CD4-positive, CD25-positive, alpha-beta regulatory T cell (primary cell): ENCODE data around the gene GNPTAB. TPM values are rescaled to one million over a fixed set of nuclear protein-coding genes. Genes with fewer than 3 reads are reported as not detected.
A peak's percentile ranks its signal among the peaks of the same experiment; 100 is the strongest.
"Not testable (repeated sequence)": the region's sequence is repeated elsewhere in the genome, so short reads cannot be mapped to it uniquely, and the experiment has no call there.

Experiments used
- ATAC-seq, 2 donors: fragments of 150-1000 bp; cut with Tn5 transposase; one replicate each; pipeline ENCODE4 v1.10.0; 2021; ENCODE audit warnings: low read depth in 2 of 2, moderate number of reproducible peaks in 2 of 2, moderate library complexity in 1 of 2
- DNase-seq, 3 donors: peaks; one replicate each; pipeline versions ENCODE4 v3.0.0 to v3.0.0-alpha.2; 2012 to 2022; ENCODE audit warnings: mixed read lengths in 1 of 3
- H3K27ac ChIP-seq: one replicate; pipeline ENCODE4 v1.7.0; 2013; ENCODE audit warnings: mild to moderate bottlenecking, low read length; ENCODE audit not compliant: insufficient read depth, poor library complexity, severe bottlenecking
- H3K27me3 ChIP-seq: one replicate; pipeline ENCODE4 v1.7.0; 2013; ENCODE audit warnings: low read length; ENCODE audit not compliant: control insufficient read depth, insufficient read depth
- H3K36me3 ChIP-seq: one replicate; pipeline ENCODE4 v1.7.0; 2013; ENCODE audit warnings: mild to moderate bottlenecking, low read length, moderate library complexity; ENCODE audit not compliant: control insufficient read depth, insufficient read depth
- H3K4me1 ChIP-seq: 2 replicates; pipeline ENCODE4 v1.7.0; 2013; ENCODE audit warnings: mild to moderate bottlenecking, low read length; ENCODE audit not compliant: insufficient read depth, control insufficient read depth, poor library complexity, severe bottlenecking
- H3K4me3 ChIP-seq: one replicate; pipeline ENCODE4 v1.7.0; 2013; ENCODE audit warnings: low read depth, mild to moderate bottlenecking, low read length, moderate library complexity
- H3K9me3 ChIP-seq, 2 experiments: 1 replicate in 1 of 2; 2 replicates in 1 of 2; pipeline ENCODE4 v1.7.0; 2013; ENCODE audit warnings: low read length in 2 of 2, mild to moderate bottlenecking in 1 of 2, moderate library complexity in 1 of 2; ENCODE audit not compliant: control insufficient read depth in 2 of 2
- H3K27ac Mint-ChIP-seq, 3 donors: one replicate each; pipeline ENCODE4 v1.8.0; 2020 to 2022; ENCODE audit warnings: mild to moderate bottlenecking in 3 of 3, mixed read lengths in 3 of 3, moderate library complexity in 2 of 3
- H3K27me3 Mint-ChIP-seq: one replicate; pipeline ENCODE4 v1.8.0; 2022; ENCODE audit warnings: mild to moderate bottlenecking, mixed read lengths
- H3K36me3 Mint-ChIP-seq: one replicate; pipeline ENCODE4 v1.8.0; 2020; ENCODE audit warnings: mixed read lengths
- H3K4me1 Mint-ChIP-seq, 4 donors: one replicate each; pipeline ENCODE4 v1.8.0; 2020 to 2022; ENCODE audit warnings: mixed read lengths in 4 of 4, mild to moderate bottlenecking in 1 of 4
- H3K4me3 Mint-ChIP-seq, 4 donors: one replicate each; pipeline ENCODE4 v1.8.0; 2020 to 2022; ENCODE audit warnings: mild to moderate bottlenecking in 4 of 4, mixed read lengths in 4 of 4, moderate library complexity in 3 of 4
- H3K9me3 Mint-ChIP-seq, 7 donors: one replicate each; pipeline ENCODE4 v1.8.0; 2020 to 2022; ENCODE audit warnings: mixed read lengths in 7 of 7, mild to moderate bottlenecking in 3 of 7, moderate library complexity in 2 of 7
- polyA plus RNA-seq, 4 donors: library from polyadenylated mRNA; unstranded; fragments of 300-500 nt; fragmentation: Illumina TruSeq; gene quantifications; one replicate each; pipeline ENCODE4 v1.2.3, GENCODE V29; 2021
- total RNA-seq: library from RNA; stranded (reverse); gene quantifications from one replicate; pipeline ENCODE4 v1.2.3, GENCODE V29; 2022

Gene GNPTAB
- total and polyA plus RNA-seq, 5 donors from 2014 or later, result 25.8 to 53.6 (median 32.2) TPM

DNA sequence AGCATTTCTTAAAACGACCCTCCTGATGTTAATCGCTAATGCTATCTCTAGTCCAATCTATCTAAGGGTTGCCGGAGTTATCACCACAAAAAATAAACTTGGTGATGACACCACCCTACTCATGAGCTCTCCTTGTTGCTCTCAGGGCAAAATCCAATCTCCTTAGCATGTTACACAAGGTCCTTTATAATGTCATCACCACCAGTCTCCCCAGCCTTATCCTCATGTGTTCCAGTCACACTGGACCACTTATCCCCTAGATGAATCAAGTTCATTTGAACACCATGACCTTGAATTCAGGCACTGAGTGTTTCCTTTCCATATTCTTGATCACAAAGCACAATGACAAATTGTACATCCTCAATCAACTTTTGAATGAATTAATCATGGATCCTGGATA, 27.6 kb upstream of the GNPTAB start:
- no peak overlapping the region for H3K27ac Mint-ChIP-seq
- ATAC-seq (no peak), DNase-seq (no peak)
- H3K27me3 Mint-ChIP-seq, result peaks cover 9% of the 10 kb centered on the region
- H3K4me3 Mint-ChIP-seq, result no peak overlapping the region
- Histone ChIP-seq H3K27me3 (no peaks in the 10 kb centered on the region), H3K27ac (no peak overlapping the region), H3K4me3 (no peak overlapping the region), H3K9me3 (no peaks in the 10 kb centered on the region), H3K36me3 (no peaks in the 10 kb centered on the region), H3K4me1 (no peaks in the 10 kb centered on the region)
- no peaks in the 10 kb centered on the region for H3K36me3 Mint-ChIP-seq
- H3K9me3 Mint-ChIP-seq, result no peaks in the 10 kb centered on the region
- H3K4me1 Mint-ChIP-seq, result peaks cover 0 to 4% (median 4%) of the 10 kb centered on the region in 4 donors

- Mint-ChIP-seq H3K27me3 (peaks cover 9% of the 10 kb centered on the region), H3K4me3 (no peak overlapping the region), H3K9me3 (no peaks in the 10 kb centered on the region), H3K4me1 (peaks cover 0 to 4% (median 4%) of the 10 kb centered on the region in 4 donors), H3K36me3 (no peaks in the 10 kb centered on the region), H3K27ac (no peak overlapping the region)
- Histone ChIP-seq H3K9me3 (no peaks in the 10 kb centered on the region), H3K27me3 (no peaks in the 10 kb centered on the region), H3K4me1 (no peaks in the 10 kb centered on the region), H3K4me3 (no peak overlapping the region), H3K36me3 (no peaks in the 10 kb centered on the region), H3K27ac (no peak overlapping the region)
- DNase-seq, result no peak
- no peak for ATAC-seq
Measured at GRCh38 chr12:101857043-101857558, 26.3 kb upstream of the GNPTAB start.

DNA sequence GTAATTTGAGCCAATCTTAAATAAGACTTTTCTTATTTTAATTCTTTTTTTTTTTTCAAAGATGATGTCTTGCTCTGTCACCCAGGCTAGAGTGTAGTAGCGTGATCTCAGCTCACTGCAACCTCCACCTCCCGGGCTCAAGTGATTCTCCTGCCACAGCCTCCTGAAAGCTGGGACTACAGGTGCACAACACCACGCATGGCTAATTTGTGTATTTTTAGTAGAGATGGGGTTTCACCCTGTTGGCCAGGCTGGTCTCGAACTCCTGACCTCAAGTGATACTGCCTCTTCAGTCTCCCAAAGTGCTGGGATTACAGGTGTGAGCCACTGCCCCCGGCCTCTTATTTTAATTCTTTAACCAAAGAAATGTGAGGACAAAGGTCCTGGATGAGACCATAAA, 25.9 kb upstream of the GNPTAB start:
- not testable (repeated sequence) for H3K27ac ChIP-seq, H3K4me3 Mint-ChIP-seq, H3K36me3 Mint-ChIP-seq, DNase-seq, H3K4me3 ChIP-seq, H3K4me1 ChIP-seq, H3K27me3 ChIP-seq, H3K27me3 Mint-ChIP-seq, H3K36me3 ChIP-seq, ATAC-seq, H3K9me3 ChIP-seq, H3K27ac Mint-ChIP-seq, H3K4me1 Mint-ChIP-seq, H3K9me3 Mint-ChIP-seq

GRCh38 chr12:101855976-101856375, 25.2 kb upstream of the GNPTAB start:
- DNase-seq, result no peak
- no peak for ATAC-seq
- Histone ChIP-seq H3K4me1 (no peaks in the 10 kb centered on the region), H3K9me3 (no peaks in the 10 kb centered on the region), H3K27me3 (no peaks in the 10 kb centered on the region), H3K27ac (no peak overlapping the region), H3K4me3 (no peak overlapping the region), H3K36me3 (no peaks in the 10 kb centered on the region)
- Mint-ChIP-seq H3K36me3 (no peaks in the 10 kb centered on the region), H3K4me1 (peaks cover 0 to 4% (median 4%) of the 10 kb centered on the region in 4 donors), H3K4me3 (no peak overlapping the region), H3K27me3 (peaks cover 9% of the 10 kb centered on the region), H3K9me3 (no peaks in the 10 kb centered on the region), H3K27ac (no peak overlapping the region)

DNA sequence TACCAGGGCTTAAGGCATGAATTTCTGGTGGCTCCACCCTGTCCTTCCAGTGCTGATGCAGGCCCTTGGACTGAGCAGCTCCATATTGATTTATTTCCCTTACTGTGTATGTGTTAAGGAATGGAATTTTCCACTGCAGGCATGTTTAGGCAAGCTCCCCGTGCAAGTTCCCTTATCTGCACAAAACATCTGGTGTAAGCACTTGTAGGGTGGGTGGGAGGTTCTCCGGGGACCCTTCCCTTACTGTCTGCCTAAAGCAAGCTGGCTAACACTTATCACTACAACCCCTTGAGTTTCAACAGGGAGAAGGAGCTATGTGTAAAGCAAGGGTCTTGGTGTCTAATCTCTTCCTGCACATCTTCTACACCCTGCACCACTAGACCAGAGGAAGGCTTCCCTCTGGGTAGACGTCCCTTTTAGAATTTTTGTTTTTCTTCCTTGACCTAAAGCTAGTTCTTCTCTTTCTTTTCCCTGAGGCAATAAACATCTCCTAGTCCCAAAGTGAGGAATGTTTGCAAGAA, 24.7 kb upstream of the GNPTAB start:
- peaks cover 9% of the 10 kb centered on the region for H3K27me3 Mint-ChIP-seq
- Histone ChIP-seq H3K36me3 (no peaks in the 10 kb centered on the region), H3K4me3 (no peak overlapping the region), H3K27ac (no peak overlapping the region), H3K27me3 (no peaks in the 10 kb centered on the region), H3K4me1 (no peaks in the 10 kb centered on the region), H3K9me3 (no peaks in the 10 kb centered on the region)
- peaks cover 0 to 4% (median 4%) of the 10 kb centered on the region in 4 donors for H3K4me1 Mint-ChIP-seq
- peak overlapping the region in 1 of 3 donors; percentile 34 for H3K27ac Mint-ChIP-seq
- no peaks in the 10 kb centered on the region for H3K36me3 Mint-ChIP-seq
- H3K9me3 Mint-ChIP-seq, result no peaks in the 10 kb centered on the region
- ATAC-seq (no peak), DNase-seq (no peak)
- H3K4me3 Mint-ChIP-seq, result no peak overlapping the region

DNA sequence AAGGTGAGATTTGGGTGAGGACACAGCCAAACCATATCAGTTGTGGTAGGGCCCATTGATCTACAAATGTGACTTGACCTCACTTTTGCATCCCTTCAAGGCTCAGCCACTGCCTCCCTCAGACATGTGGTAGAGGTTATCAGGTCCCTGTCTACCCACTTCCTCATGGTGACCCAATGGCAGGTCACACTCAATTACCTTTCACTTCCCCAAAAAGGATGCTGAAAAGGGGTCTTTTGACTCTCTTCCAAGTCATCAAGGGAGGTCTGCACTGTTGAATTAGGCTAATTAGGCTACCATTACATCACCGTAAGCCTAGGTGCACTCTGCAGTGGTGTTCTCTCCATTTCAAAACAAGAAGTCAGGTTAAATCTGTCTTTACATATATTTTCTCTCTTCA, 24.0 kb upstream of the GNPTAB start:
- no peaks in the 10 kb centered on the region for H3K4me1 ChIP-seq
- Mint-ChIP-seq H3K4me3 (no peak overlapping the region), H3K27ac (peak overlapping the region in 1 of 3 donors; percentile 34)

GRCh38 chr12:101852998-101853397, 22.2 kb upstream of the GNPTAB start:
- no peaks in the 10 kb centered on the region for H3K4me1 ChIP-seq
- no peak for DNase-seq
- no peaks in the 10 kb centered on the region for H3K36me3 Mint-ChIP-seq
- no peaks in the 10 kb centered on the region for H3K9me3 ChIP-seq
- peak overlapping the region in 1 of 3 donors; percentile 11 for H3K27ac Mint-ChIP-seq
- H3K4me3 Mint-ChIP-seq, result no peak overlapping the region
- H3K4me3 ChIP-seq, result no peak overlapping the region
- H3K9me3 Mint-ChIP-seq, result no peaks in the 10 kb centered on the region
- no peaks in the 10 kb centered on the region for H3K27me3 ChIP-seq
- peaks cover 0 to 4% (median 4%) of the 10 kb centered on the region in 4 donors for H3K4me1 Mint-ChIP-seq
- no peak overlapping the region for H3K27ac ChIP-seq
- H3K36me3 ChIP-seq, result no peaks in the 10 kb centered on the region
- no peak for ATAC-seq
- peaks cover 9% of the 10 kb centered on the region for H3K27me3 Mint-ChIP-seq

More for the DNA sequence above, 24.0 kb upstream of the GNPTAB start:
- no peaks in the 10 kb centered on the region for H3K9me3 ChIP-seq
- H3K4me3 ChIP-seq, result no peak overlapping the region
- no peak overlapping the region for H3K27ac ChIP-seq
- H3K9me3 Mint-ChIP-seq, result no peaks in the 10 kb centered on the region
- peak in 1 of 2 donors; percentile 28 for ATAC-seq
- H3K4me1 Mint-ChIP-seq, result peaks cover 0 to 4% (median 4%) of the 10 kb centered on the region in 4 donors
- no peaks in the 10 kb centered on the region for H3K36me3 ChIP-seq
- no peaks in the 10 kb centered on the region for H3K36me3 Mint-ChIP-seq
- peak in 1 of 3 donors; percentile 15 for DNase-seq
- no peaks in the 10 kb centered on the region for H3K27me3 ChIP-seq
- peaks cover 9% of the 10 kb centered on the region for H3K27me3 Mint-ChIP-seq

DNA sequence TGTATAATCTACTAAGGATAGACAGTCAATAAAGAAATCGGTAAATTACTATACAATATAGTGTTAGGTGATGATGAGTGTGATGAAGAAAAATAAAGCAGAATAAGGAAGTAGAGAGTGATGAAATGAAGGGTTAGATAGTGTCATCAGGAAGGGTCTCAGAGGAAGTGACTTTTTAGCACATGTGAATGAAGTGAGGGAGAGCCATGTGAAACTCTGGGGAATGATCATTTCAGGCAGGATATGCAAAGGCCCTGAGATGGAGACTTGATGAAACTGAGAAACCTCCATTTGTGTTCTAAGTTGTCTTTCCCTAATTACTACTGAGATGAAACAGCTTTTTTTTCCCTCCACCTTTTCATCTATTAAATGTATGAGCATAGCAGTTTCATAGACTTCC, 19.4 kb upstream of the GNPTAB start:
- Mint-ChIP-seq H3K4me1 (peaks cover 0 to 4% (median 2%) of the 10 kb centered on the region in 4 donors), H3K4me3 (no peak overlapping the region), H3K36me3 (no peaks in the 10 kb centered on the region), H3K27ac (no peak overlapping the region), H3K27me3 (peaks cover 4% of the 10 kb centered on the region), H3K9me3 (no peaks in the 10 kb centered on the region)
- Histone ChIP-seq H3K27me3 (no peaks in the 10 kb centered on the region), H3K4me1 (no peaks in the 10 kb centered on the region), H3K9me3 (no peaks in the 10 kb centered on the region), H3K36me3 (no peaks in the 10 kb centered on the region), H3K27ac (no peak overlapping the region), H3K4me3 (no peak overlapping the region)
- DNase-seq (no peak), ATAC-seq (no peak)
